Ovary (tissue), 3 donors: ENCODE results near the gene PSMG4.

Source experiments
- CTCF ChIP-seq, 3 donors: fragments of 450-650 bp in 2 of 3; fragments of 200-600 bp in 1 of 3; IDR thresholded peaks; one replicate each; pipeline versions ENCODE4 v1.5.1 to v1.8.0; 2016 to 2022; ENCODE audit warnings: antibody characterized with exemption in 3 of 3, mild to moderate bottlenecking in 1 of 3
- POLR2A ChIP-seq: fragments of 450-650 bp; IDR thresholded peaks from one replicate; pipeline ENCODE4 v1.6.1; 2017; ENCODE audit warnings: antibody characterized with exemption, mild to moderate bottlenecking, moderate library complexity
- donor health status: DM: no; HTN: no; CAD: no.

GRCh38 chr6:3211681-3212080 lies 47.1 kb upstream of the PSMG4 start:
- TF ChIP-seq CTCF (IDR thresholded peaks at IDR 0.05) (no peak), POLR2A (no peak)
